ENCODE measurements around the gene SYPL1.

SYPL1 gene

DNA sequence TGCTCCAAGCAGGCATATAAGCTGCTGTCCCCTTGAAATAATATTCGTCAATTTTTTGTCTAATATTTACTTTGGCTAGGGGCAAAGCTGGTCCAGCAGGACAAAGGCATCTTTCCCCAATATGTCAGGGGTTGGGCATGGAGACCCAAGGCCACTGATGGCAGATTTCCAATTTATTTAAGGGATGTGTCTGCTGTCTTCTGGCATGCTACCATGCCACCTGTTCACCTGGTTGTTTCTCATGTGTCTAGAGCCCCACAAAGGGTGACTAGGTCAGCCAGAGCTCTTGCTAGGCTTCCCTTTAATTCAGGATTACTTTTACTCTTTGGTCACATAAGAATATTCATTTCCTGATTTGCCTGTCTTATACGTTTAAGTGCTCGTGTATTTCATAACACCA lies 22.1 kb upstream of the SYPL1 start:
- H3K4me3 ChIP-seq (ENCODE audit: low read depth, low read length): no peak overlapping the region
- ChIA-PET POLR2A (no interaction called here), CTCF (interaction anchor here (3.6 kb wide), 1 partner anchor 32 kb away, joined by 10 read pairs; no protein-coding TSS in a partner anchor)
- DNase-seq (ENCODE audit: low read depth, low spot score): no peak
- no peak for TF ChIP-seq CTCF (IDR thresholded peaks at IDR 0.05; ENCODE audit: insufficient read depth, low read length, missing control alignments)

DNA sequence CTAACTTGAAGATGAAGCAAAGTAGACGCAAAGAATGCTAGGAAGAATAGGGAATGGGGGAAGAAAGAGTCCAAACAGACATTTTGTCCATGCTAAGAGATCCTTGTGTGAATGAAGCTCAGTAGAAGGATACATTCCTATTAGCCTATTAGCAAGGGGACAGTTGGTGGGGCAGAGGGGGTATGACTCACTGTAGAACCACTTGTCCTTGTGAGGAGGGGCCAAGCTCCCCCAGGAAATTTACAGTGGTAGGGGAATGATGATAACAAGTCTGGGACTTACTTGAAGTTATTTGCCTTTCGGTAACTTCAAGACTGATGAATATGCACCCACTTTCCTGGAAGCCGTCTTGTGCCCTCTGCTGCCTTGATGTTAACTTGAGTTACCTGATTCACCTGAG lies 17.2 kb upstream of the SYPL1 start:
- POLR2A ChIA-PET: no interaction called here
- no peak for DNase-seq (ENCODE audit: low read depth, low spot score)
- H3K4me3 ChIP-seq (ENCODE audit: low read depth, low read length): no peak overlapping the region
- CTCF ChIA-PET: interaction anchor here (0.6 kb wide), 1 partner anchor 24 kb away, joined by 4 read pairs; no protein-coding TSS in a partner anchor
- no peak for TF ChIP-seq CTCF (IDR thresholded peaks at IDR 0.05; ENCODE audit: insufficient read depth, low read length, missing control alignments)

GRCh38 chr7:106128836-106129235 lies 16.7 kb upstream of the SYPL1 start:
- no peak for TF ChIP-seq CTCF (IDR thresholded peaks at IDR 0.05; ENCODE audit: insufficient read depth, low read length, missing control alignments)
- no peak for DNase-seq (ENCODE audit: low read depth, low spot score)
- CTCF ChIA-PET: interaction anchor here (0.6 kb wide), 1 partner anchor 25 kb away, joined by 4 read pairs; no protein-coding TSS in a partner anchor
- H3K4me3 ChIP-seq (ENCODE audit: low read depth, low read length): no peak overlapping the region
- POLR2A ChIA-PET: no interaction called here

GRCh38 chr7:106127984-106128780 lies 16.1 kb upstream of the SYPL1 start:
- no peak for TF ChIP-seq CTCF (IDR thresholded peaks at IDR 0.05; ENCODE audit: insufficient read depth, low read length, missing control alignments)
- no peak overlapping the region for H3K4me3 ChIP-seq (ENCODE audit: low read depth, low read length)
- no peak for DNase-seq (ENCODE audit: low read depth, low spot score)
- ChIA-PET POLR2A (no interaction called here), CTCF (interaction anchor here (0.6 kb wide), 1 partner anchor 26 kb away, joined by 3 read pairs; no protein-coding TSS in a partner anchor)

DNA sequence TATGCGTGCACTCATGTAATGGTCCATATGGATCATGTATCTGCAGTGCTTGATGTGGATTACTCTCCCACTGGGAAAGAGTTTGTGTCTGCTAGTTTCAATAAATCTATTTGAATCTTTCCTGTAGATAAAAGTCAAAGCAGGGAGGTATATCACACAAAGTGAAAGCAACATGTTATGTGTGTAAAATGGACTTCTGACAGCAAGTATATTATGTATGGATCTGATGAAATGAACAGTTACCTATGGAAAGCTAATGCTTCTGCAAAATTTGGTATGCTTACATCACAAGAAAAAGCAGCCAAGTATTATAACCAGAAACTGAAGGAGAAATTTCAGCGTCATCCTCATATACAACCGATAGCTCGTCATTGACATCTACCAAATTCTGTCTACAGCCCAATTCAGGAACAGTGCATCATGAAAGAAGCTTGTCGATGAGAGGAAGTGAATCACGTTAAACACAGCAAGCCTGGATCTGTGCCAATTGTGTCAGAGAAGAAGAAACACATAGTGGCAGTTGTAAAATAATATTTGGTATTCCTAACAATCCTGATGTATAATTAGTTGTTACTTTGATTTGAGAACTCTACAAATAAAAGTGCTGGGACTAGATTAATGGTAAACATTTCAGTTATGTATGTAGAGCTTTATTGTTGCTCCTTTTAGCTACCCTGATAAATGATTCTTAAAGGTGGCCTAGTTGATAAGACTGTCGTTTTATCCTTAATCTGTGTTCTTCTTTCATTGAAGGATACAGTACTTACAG lies 14.2 kb upstream of the SYPL1 start:
- no peak for TF ChIP-seq CTCF (IDR thresholded peaks at IDR 0.05; ENCODE audit: insufficient read depth, low read length, missing control alignments)
- ChIA-PET CTCF (interaction anchor here (0.7 to 2.1 kb wide), 4 partner anchors 10 to 68 kb away, joined by 3 to 11 read pairs (median 3); no protein-coding TSS in a partner anchor), POLR2A (interaction anchor here (0.7 to 2.0 kb wide), 2 partner anchors 13 to 14 kb away, joined by 3 to 10 read pairs; partner anchors contain the start of gene SYPL1)
- no peak overlapping the region for H3K4me3 ChIP-seq (ENCODE audit: low read depth, low read length)
- DNase-seq (ENCODE audit: low read depth, low spot score): no peak

GRCh38 chr7:106125417-106125816 lies 13.3 kb upstream of the SYPL1 start:
- H3K4me3 ChIP-seq (ENCODE audit: low read depth, low read length): no peak overlapping the region
- TF ChIP-seq CTCF (IDR thresholded peaks at IDR 0.05; ENCODE audit: insufficient read depth, low read length, missing control alignments): no peak
- ChIA-PET POLR2A (interaction anchor here (2.0 kb wide), 1 partner anchor 13 kb away, joined by 10 read pairs; the partner anchor contains the start of gene SYPL1), CTCF (interaction anchor here (1.1 to 2.1 kb wide), 4 partner anchors 11 to 61 kb away, joined by 3 to 11 read pairs (median 3); no protein-coding TSS in a partner anchor)
- no peak for DNase-seq (ENCODE audit: low read depth, low spot score)

All from AG04449 (cell line).